CD4-positive, alpha-beta T cell (primary cell): ENCODE data around the gene MAT2A. TPM values are rescaled to one million over a fixed set of nuclear protein-coding genes. Genes with fewer than 3 reads are reported as not detected.

Source experiments
- ATAC-seq: fragments of 200-7000 bp; cut with Tn5 transposase; one replicate; pipeline ENCODE4 v1.10.0; 2022; ENCODE audit warnings: mild to moderate bottlenecking; ENCODE audit not compliant: poor library complexity
- CTCF ChIA-PET: fragments of 350-600 bp; sonication (Branson Sonifier 250); formaldehyde crosslinking; loops from one replicate; lab custom pipeline; 2021; ENCODE audit warnings: antibody characterized with exemption, inconsistent platforms; lab: Charles Lee
- POLR2A ChIA-PET: fragments of 350-600 bp; sonication (Branson Sonifier 250); formaldehyde crosslinking; loops from one replicate; lab custom pipeline; 2021; ENCODE audit warnings: antibody characterized with exemption, inconsistent platforms; lab: Charles Lee
- DNase-seq, 14 experiments: peaks; one replicate each; pipeline ENCODE4 v3.0.0-alpha.2; 2013 to 2020; ENCODE audit warnings: mixed read lengths in 2 of 14
- H3K27ac ChIP-seq, 2 donors: one replicate each; pipeline versions ENCODE4 v1.5.1 to v1.7.0; 2013; ENCODE audit warnings: low read length in 2 of 2, low read depth in 1 of 2, mild to moderate bottlenecking in 1 of 2
- H3K27me3 ChIP-seq, 2 experiments: 1 replicate in 1 of 2; 2 replicates in 1 of 2; pipeline versions ENCODE4 v1.6.1 to v1.7.0; 2013; ENCODE audit warnings: low read length in 2 of 2, control low read depth in 1 of 2, mild to moderate bottlenecking in 1 of 2, moderate library complexity in 1 of 2; ENCODE audit not compliant: insufficient read depth in 2 of 2, control insufficient read depth in 1 of 2
- H3K36me3 ChIP-seq: one replicate; pipeline ENCODE4 v1.6.1; 2013; ENCODE audit warnings: low read length, control low read depth; ENCODE audit not compliant: insufficient read depth
- H3K4me1 ChIP-seq: one replicate; pipeline ENCODE4 v1.6.1; 2013; ENCODE audit warnings: low read length, control low read depth; ENCODE audit not compliant: insufficient read depth
- H3K4me3 ChIP-seq: one replicate; pipeline ENCODE4 v1.5.1; 2013; ENCODE audit warnings: mild to moderate bottlenecking, low read length, moderate library complexity
- H3K9me3 ChIP-seq, 2 experiments: 1 replicate in 1 of 2; 2 replicates in 1 of 2; pipeline versions ENCODE4 v1.6.1 to v1.7.0; 2013; ENCODE audit warnings: low read length in 2 of 2, mild to moderate bottlenecking in 2 of 2, control low read depth in 1 of 2, moderate library complexity in 1 of 2; ENCODE audit not compliant: control insufficient read depth in 1 of 2, insufficient read depth in 1 of 2
- H3K27ac Mint-ChIP-seq: one replicate; pipeline ENCODE4 v1.8.0; 2020; ENCODE audit warnings: mixed read lengths
- H3K27me3 Mint-ChIP-seq: one replicate; pipeline ENCODE4 v1.8.0; 2021; ENCODE audit warnings: mixed read lengths
- H3K36me3 Mint-ChIP-seq: one replicate; pipeline ENCODE4 v1.8.0; 2021; ENCODE audit warnings: low read depth, mixed read lengths
- H3K4me1 Mint-ChIP-seq: one replicate; pipeline ENCODE4 v1.8.0; 2021; ENCODE audit warnings: low read depth, mixed read lengths
- H3K4me3 Mint-ChIP-seq: one replicate; pipeline ENCODE4 v1.8.0; 2020; ENCODE audit warnings: mild to moderate bottlenecking, mixed read lengths
- H3K9me3 Mint-ChIP-seq: one replicate; pipeline ENCODE4 v1.8.0; 2020; ENCODE audit warnings: mixed read lengths
- CTCF ChIP-seq: fragments of 200-600 bp; IDR thresholded peaks from one replicate; pipeline ENCODE4 v1.8.0; 2022; ENCODE audit warnings: antibody characterized with exemption, mild to moderate bottlenecking
- intact Hi-C, 2 experiments: fragments of 100-400 bp; cut with DNase I in 1 of 2; cut with micrococcal nuclease in 1 of 2; formaldehyde crosslinking; loops; one replicate each; pipeline versions ENCODE4 v1.15.1 to v1.9.0; 2023 to 2025; cut with DNase I, micrococcal nuclease
- total RNA-seq, 174 experiments: library from RNA in 2 of 174; stranded (reverse) in 2 of 174; gene quantifications; one replicate each; pipeline ENCODE4 v1.2.3 and lab custom pipeline; 2021 to 2026

The MAT2A gene
- total RNA-seq, 2 experiments from 2014 or later: 121 to 122 TPM

DNA sequence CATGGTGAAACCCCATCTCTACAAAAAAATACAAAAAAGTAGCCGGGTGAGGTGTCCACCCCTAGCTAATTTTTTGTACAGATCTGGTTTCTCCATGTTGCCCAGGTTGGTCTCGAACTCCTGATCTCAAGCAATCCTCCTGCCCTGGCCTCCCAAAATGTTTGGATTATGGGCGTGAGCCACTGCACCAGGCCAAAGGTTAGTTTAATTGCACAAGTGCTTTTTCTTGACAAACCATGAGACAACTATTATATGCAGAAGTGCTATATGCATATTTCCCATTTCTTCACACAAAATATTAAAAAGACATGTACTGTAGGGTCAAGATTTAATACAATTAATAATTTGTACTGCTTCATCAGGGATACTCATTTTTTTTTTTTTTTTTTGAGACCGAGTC is 27.3 kb downstream of the MAT2A start:
- Mint-ChIP-seq H3K4me3 (no peak overlapping the region), H3K9me3 (no peaks in the 10 kb centered on the region), H3K4me1 (peaks cover 6% of the 10 kb centered on the region), H3K27me3 (no peaks in the 10 kb centered on the region), H3K27ac (no peak overlapping the region), H3K36me3 (peaks cover 6% of the 10 kb centered on the region)
- ChIA-PET CTCF (interaction anchor here (1.4 kb wide), 1 partner anchor 9 kb away, joined by 4 read pairs; no protein-coding TSS in a partner anchor), POLR2A (interaction anchor here (1.3 kb wide), 1 partner anchor 29 kb away, joined by 3 read pairs; the partner anchor contains the start of gene RNF181)
- Histone ChIP-seq H3K27ac (no peak overlapping the region), H3K9me3 (no peaks in the 10 kb centered on the region), H3K27me3 (no peaks in the 10 kb centered on the region), H3K4me1 (peaks cover 8% of the 10 kb centered on the region), H3K4me3 (no peak overlapping the region), H3K36me3 (no peaks in the 10 kb centered on the region)
- intact Hi-C loops: no loop called here
- no peak for DNase-seq
- ATAC-seq: no peak
- no peak for TF ChIP-seq CTCF

DNA sequence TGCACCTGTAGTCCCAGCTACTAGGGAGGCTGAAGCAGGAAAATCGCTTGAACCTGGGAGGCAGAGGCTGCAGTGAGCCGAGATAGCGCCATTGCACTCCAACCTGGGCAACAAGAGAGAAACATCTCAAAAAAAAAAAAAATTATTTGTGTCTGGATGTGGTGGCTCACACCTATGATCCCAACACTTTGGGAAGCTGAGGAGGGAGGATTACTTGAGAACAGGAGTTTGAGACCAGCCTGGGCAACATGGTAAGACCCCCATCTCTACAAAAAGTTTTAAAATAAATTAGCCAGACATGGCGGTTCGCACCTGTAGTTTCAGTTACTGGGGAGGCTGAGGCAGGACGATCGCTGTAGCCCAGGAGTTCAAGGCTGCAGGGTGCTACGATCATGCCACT is 36.8 kb downstream of the MAT2A start:
- Histone ChIP-seq H3K4me3 (no peak overlapping the region), H3K27me3 (no peaks in the 10 kb centered on the region), H3K36me3 (peaks cover 12% of the 10 kb centered on the region), H3K9me3 (no peaks in the 10 kb centered on the region), H3K27ac (no peak overlapping the region), H3K4me1 (peaks cover 38% of the 10 kb centered on the region)
- peaks cover 30% of the 10 kb centered on the region for H3K4me1 Mint-ChIP-seq
- ChIA-PET CTCF (interaction anchor here (0.6 kb wide), 1 partner anchor 53 kb away, joined by 3 read pairs; no protein-coding TSS in a partner anchor), POLR2A (no interaction called here)
- no peak for TF ChIP-seq CTCF
- peaks cover 29% of the 10 kb centered on the region for H3K36me3 Mint-ChIP-seq
- H3K27ac Mint-ChIP-seq: no peak overlapping the region
- intact Hi-C loops: no loop called here
- DNase-seq (no peak), ATAC-seq (no peak)
- H3K9me3 Mint-ChIP-seq: no peaks in the 10 kb centered on the region
- no peak overlapping the region for H3K4me3 Mint-ChIP-seq
- no peaks in the 10 kb centered on the region for H3K27me3 Mint-ChIP-seq

GRCh38 chr2:85577063-85577385 is 38.1 kb downstream of the MAT2A start:
- Histone ChIP-seq H3K27ac (peak overlapping the region; percentile 47 to 63), H3K9me3 (no peaks in the 10 kb centered on the region), H3K4me3 (peak overlapping the region; percentile 84), H3K36me3 (peaks cover 23% of the 10 kb centered on the region), H3K27me3 (no peaks in the 10 kb centered on the region), H3K4me1 (peaks cover 41% of the 10 kb centered on the region)
- CTCF ChIA-PET: interaction anchor here (0.9 to 1.4 kb wide), 2 partner anchors 25 to 60 kb away, joined by 3 to 6 read pairs; no protein-coding TSS in a partner anchor
- intact Hi-C loops: no loop called here
- Mint-ChIP-seq H3K36me3 (peaks cover 36% of the 10 kb centered on the region), H3K4me3 (peak overlapping the region; percentile 93), H3K27ac (peak overlapping the region; percentile 94), H3K9me3 (no peaks in the 10 kb centered on the region), H3K27me3 (no peaks in the 10 kb centered on the region), H3K4me1 (peaks cover 38% of the 10 kb centered on the region)
- DNase-seq (no peak), ATAC-seq (no peak)
- POLR2A ChIA-PET: interaction anchor here (1.4 to 4.5 kb wide), 6 partner anchors 11 to 249 kb away, joined by 3 to 19 read pairs (median 8); partner anchors contain the start of genes GGCX, RNF181, SH2D6 and TGOLN2
- TF ChIP-seq CTCF: no peak
